ENCODE measurements around the gene ARHGAP12.

ARHGAP12 gene

DNA sequence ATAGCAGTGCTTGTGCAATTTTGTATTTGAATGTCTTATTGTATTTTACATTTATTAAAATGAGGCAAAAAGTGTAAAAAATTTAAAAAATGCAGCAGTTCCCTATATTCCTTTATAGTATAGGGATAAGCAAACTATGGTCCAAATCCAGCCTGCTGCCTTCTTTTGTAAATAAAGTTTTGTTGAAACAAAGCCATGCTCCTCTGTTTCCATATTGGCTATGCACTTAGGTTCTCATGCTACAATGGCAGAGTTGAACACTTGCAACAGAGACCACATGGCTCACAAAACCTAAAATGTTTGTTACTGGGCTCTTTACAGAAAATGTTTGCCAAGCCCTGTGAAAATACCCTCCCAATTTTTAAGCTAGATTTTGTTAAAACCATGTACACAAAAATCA, 50.1 kb downstream of the ARHGAP12 start:
- no peak for DNase-seq (ENCODE audit: low spot score)

DNA sequence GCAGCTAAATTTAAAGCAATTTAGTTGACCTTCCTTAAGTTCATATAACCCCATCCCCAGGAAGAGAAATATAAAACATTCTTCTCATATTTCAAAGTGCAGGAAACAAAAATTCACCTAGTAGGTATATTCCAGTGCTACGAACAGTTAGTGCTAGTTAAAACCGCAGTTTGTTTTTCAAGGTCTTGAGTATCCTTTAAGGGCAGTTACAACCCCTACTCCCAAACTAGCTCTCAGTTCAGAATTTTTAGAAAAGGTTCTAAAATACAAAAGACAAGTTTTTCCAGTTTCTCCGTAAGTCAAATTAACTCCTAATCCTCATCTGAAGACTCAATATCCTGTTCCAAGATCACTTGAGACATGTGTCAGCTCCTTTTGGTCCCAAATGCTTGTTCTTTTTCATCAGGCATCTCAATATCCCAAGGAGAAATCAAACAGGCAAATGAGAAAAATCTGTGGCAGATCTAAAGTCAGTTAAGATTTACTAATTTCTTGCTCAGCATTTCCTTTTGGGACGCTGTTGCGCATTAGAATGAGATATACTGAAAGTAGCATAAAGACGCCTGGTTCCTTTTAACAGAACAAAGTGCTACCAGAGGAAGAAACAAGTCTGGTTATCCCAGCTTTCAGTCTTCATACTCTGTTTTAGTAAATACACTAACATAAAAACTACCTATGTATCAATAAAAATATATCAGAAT, 51.8 kb downstream of the ARHGAP12 start:
- DNase-seq (ENCODE audit: low spot score), result no peak

DNA sequence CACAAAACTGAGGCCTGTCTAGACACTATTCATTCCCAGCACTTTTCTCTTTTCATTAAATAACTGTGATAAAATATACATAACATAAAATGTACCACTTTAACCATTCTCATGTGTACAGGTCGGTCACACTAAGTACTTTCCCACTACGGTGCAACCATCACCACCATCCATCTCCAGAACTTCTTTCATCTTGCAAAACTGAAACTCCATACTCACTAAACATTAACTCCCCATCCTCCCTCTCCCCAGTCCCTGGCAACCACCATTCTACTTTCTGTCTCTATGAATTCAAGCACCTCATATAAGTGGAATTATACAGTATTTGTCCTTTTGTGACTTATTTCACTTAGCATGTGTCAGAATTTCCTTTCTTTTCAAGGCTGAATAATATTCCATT, 53.0 kb downstream of the ARHGAP12 start:
- no peak for DNase-seq (ENCODE audit: low spot score)

DNA sequence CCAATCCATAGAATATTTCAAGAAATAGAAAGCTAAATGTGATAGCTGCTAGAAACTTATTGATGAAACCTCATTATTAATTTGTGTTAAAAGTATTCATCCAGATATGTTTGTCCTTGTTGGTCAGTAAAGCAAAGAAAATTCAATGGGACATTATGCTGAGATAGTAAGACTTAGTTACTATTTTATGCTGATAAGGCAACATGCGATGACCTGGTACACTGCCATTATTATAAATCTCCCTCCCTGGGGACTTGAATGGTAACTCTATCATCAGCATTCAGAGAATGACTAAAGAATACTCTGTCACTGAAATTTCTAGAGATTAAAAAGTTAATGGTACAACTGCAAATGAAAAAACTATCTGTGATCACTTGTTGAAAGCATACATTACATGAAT, 54.9 kb downstream of the ARHGAP12 start:
- DNase-seq (ENCODE audit: low spot score), result no peak

DNA sequence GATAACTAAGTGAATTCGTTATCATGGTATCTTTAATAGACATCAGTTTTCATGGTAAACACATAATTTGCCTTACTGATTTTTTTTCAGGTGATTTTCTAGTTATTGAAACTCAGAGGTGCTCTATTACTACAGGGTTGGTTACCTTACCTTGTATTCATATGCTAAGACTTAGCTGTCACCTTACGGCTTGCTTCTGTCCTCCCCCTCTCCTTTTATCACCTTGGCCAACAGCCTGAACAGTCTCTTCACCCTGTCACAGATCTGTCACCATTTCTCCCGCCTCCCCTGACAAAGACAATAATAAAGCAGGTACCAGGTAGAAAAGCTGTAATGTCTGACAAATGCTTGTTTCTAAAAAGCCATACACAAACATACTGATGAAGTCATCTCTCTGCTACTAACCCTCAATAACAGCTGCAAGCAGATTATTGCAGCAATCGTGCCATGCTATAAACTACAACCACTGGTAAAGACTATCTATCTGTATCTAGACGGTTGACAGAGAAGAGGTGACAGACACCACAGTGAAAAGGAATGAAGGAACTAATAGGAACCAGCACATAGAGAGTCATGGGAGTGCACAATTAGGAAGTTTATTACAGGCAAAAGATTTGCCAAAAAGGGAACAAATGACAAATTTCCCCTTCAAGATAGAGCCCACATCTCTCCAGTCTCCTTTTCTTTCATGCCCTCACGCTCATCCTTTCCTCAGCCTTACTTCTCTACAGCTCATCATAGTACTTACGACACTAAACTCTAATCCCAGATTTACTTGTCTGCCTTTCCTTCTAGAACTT, 57.2 kb downstream of the ARHGAP12 start:
- no peak for DNase-seq (ENCODE audit: low spot score)

DNA sequence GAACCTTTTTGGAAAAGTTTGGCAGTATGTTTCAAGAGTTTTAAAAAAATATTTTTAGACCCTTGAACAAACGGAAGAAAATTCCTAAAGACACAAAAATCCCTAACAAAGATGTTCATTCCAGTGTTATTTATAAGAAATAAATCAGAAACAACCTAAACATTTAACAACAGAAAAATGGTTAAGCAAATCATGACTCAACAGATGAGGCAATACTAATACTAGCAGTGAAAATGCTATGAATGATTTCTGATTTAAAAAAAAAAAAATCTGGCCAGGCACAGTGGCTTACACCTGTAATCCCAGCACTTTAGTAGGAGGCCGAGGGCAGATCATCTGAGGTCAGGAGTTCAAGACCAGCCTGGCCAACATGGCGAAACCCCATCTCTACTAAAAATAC, 61.0 kb downstream of the ARHGAP12 start:
- DNase-seq (ENCODE audit: low spot score), result no peak

DNA sequence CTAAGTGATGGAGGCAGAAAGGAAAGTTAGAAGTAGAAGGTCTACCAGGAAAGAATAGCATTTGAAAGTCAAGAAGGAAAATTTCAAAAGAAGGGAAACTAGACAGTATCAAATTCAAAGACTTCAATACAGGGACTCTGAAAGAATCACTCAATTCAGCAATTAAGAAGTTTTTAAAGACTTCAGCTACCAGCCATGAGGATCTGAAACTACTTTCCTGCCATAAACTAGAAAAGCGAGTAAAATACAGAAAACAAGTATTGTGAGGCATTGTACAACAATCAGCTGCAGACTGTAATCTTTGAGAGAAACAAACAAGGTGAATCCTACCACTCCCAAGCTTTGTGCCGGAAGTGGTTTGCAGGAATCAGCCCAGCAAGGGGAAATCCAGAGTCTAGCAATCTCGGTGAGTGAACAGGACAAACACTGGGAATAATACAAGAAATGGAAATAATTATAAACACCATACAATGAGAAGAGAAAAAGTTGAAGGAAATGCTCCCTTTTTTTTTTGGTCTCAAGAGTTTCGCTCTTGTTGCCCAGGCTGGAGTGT, 62.4 kb downstream of the ARHGAP12 start:
- DNase-seq (ENCODE audit: low spot score), result no peak

DNA sequence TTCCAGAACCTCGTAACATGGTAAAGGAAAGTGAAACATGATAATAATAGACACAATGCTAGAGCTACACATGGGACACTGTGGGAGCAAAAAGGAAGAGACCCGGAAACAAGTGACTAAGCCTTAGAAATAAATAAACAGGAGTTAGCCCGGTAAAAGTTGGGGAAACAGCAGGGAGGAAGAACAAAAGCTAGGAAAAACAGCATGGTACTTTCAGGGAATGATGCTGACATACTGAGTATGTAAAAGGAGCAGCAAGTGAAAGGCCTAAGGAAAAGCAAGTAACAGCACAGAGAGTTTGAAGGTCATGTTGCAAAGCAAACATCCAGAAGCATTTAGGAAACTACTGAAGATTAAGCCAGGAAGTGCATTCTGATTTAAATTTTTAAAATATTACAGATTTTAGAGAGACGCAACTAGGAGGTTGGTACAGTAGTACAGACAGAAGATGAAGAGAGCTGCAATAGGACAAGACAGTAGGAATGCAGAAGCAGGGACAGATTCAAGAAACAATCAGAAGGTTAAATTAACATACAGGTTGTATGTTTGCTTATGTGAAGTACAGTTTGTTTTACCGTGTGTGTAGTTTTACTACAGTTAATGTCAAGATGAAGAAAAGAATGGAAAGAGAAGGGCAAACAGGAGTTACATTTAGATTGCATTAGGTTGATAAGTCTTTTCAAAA, 63.7 kb downstream of the ARHGAP12 start:
- peak; percentile 16 for DNase-seq (ENCODE audit: low spot score)

DNA sequence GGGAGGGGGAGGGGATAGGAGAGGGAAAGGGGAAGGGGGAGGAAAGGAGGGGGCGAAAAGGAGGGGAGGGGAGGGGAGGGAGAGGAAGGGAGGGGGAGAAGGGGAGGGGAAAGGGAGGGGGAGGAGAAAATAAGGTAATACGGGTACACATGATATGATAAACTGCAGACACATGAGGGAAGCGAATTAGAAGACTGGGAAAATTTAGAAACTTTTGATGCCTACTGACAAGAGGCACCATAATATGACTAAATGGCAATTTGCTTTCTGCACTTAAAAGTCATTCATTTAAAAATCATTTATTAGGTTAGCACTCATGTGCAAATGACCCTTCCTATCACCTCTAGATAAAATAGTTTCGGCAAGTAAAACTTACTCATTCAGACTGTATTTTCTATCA, 73.6 kb downstream of the ARHGAP12 start:
- no peak for DNase-seq (ENCODE audit: low spot score)

DNA sequence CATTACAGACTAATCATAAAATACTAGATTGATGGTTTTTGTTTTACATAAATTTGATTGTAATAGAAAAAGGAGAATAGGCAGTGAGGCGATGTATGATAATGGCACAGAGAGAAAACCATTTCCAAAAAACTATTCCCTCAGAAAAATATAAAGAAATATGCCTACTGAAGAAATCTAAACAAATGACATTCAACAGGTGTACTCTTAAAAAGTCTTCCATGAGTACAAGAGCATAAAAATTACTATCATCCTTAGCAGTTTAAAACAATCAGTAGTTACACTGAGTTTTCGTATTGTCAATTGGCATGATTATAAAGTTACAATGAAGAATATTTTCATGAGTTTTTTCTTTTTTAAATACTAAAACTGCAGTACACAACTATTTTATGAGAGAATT, 75.0 kb downstream of the ARHGAP12 start:
- DNase-seq (ENCODE audit: low spot score), result no peak

DNA sequence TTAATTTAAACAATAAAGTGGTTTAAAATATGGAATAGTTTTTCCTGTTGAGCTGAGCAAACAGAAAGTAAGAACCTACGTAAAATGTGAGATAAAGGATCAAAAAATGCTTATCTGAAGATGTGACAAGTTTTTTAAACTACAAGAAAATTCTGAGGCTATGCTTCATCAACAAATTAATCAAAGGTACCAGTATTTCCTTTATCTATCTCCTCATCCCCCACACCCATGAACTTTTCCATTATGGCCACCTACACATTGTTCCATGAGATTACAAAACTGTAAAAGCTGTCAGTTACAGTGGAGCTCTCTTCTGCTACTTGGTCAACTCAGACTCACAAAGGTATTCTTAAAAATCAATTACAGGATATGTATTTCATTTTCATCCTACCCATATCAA, 77.4 kb downstream of the ARHGAP12 start:
- no peak for DNase-seq (ENCODE audit: low spot score)

DNA sequence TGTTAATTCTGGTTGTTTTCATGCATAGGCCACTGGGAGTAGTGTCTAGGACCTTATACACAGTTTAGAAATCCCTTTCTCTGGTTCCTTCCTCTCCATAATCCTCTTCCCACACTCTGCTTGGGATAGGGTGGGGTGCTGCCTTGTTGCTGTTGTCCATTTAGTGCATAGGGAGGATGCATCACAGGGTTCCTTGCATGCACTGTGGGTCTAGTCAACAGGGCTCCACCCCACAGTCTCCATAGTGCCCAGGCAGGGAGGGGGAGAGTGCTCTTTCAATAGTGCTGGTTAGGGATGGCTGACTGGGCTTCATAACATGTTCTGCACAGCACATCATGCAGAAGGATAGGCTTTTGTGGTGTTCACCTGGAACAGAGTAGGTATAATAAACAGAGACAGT, 81.1 kb downstream of the ARHGAP12 start:
- no peak for DNase-seq (ENCODE audit: low spot score)

DNA sequence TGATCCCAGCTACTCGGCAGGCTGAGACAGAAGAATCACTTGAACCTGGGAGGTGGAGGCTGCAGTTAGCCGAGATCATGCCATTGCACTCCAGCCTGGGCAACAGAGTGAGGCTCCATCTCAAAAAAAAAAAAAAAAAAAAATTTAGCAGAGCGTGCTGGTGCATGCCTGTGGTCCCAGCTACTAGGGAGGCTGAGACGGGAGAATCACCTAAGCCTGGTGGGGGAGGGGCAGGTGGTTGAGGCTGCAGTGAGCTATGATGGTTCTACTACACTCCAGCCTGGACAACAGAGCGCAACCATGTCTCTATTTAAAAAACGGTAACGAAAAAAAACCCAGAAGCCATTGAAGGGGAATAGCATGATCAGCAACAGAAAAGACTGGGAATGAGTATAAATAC, 89.9 kb downstream of the ARHGAP12 start:
- DNase-seq (ENCODE audit: low spot score), result no peak

DNA sequence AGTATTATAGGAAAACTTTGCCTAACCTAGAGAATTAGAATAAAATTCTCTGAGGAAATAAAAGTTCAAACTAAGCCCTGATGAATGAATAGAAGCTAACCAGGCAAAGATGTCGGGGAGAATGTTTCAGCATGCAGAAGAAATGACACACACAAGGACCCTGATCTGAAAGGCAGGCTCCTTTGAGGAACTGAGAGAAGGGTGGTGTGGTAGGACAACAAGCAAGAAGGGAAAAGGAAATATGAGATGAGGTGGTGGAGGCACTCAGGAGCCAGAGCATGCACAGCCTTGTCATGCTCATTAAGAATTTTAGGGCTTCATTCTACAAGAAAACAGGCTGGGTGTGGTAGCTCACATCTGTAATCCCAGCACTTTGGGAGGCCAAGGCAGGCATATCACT, 90.6 kb downstream of the ARHGAP12 start:
- DNase-seq (ENCODE audit: low spot score), result no peak

DNA sequence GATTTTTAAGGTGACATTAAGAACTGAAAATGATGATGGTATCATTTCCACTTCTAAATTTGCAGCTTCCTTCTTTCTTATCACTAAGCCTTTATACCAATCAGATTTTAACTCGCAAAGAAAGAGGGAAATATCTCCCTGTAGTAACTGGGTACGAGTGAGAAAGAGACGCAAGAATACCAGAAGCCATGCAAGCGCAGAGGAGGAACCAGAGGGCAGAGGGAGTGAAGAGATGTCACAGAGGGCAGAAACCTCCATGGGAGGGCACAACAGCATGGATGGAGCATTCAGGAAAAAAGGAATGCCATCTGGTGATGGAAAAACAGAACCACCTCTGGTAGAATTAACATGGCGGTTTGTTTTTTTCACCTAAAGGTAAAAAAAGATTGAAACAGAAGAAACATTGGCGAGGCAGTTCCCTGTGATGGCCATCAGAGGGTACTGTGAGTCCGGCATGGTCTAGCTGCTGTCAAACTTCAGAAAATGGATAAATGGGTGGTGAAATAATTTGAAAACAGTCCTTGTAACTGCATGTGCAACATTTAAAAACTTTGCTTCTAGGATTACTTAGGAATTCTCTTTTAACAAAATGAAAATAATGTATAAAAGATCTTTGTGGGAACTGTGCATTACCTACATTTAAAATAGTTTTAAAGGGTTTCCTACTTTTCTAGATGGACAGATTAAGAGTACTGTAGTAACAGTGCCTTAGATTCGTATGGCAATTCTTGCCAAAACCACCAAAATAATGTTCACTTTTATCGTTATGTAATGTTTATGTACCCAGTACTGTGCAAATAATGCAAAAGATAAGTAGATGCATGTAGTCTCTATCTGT, 91.8 kb downstream of the ARHGAP12 start:
- DNase-seq (ENCODE audit: low spot score), result peak; percentile 38

DNA sequence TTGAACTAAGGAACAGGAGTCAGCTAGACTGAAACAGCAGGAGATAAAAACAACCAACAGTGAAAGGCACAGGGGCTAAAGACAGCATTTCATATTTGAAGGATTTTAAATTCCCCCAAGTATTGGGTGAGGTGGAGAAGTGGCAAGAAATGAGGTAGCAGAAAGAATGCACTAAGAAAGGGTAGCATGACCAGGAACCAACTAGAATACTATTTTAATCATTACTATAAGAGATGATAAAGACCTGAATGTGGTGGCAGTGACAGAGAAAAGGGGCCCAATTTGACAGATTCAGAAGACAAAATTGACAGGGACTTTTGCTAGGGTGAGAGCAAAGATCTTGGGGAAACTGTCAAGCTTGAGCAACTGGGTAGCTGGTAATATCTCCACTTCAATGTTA, 94.9 kb downstream of the ARHGAP12 start:
- DNase-seq (ENCODE audit: low spot score), result no peak

DNA sequence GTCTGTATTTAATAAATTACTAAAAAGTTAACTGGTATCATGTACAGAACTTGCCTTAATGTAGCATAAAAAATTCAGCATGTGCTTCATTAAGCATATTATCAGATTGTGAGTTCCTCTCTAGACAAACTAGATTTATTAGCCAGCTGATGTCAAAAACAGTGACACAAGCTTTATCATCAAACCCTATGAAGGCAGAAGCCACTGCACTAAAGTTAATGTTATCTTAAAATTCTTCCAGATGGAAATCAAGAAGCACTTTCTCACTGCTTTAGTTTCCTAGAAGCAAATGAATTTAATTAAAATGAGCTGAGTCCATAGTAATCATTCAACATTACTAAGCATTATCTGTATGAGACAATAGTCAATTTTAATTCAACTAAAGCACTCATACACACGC, 96.4 kb downstream of the ARHGAP12 start:
- no peak for DNase-seq (ENCODE audit: low spot score)

DNA sequence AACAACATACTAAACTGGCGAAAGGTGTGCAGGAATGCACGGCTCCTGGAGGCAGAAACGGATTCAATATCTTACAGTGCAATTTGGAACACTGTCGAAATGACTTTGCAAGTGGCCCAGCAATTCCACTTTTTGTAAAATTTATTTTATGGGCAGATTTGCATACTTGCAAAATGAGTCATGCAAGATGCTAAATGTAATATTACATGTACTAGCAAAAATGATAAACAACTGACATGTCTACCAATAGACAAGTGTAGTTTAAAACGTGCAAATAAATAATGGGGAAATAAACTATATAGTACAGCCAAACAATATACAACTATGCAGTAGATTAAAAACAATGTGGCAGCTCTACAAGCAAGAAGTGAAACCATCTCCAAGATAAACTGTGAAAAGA, 97.7 kb downstream of the ARHGAP12 start:
- peak; percentile 3 for DNase-seq (ENCODE audit: low spot score)

DNA sequence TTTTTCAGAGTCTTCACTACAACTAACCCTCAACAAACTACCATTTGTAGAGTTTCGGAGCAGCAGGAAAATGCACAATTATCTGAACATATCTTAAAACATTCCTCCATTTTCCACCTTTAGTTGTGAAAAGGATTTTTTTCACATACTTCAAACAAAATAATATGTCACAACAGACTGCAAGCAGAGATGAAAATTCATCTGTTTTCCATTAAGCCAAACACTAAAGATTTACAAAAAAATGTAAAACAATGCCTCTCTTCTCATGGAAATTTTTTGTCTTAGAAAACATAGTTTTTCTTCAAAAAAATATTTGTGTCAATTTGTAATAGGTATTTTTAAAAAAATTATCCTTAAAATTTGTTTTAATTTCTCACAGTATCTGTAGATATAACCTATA, 98.9 kb downstream of the ARHGAP12 start:
- DNase-seq (ENCODE audit: low spot score), result no peak

DNA sequence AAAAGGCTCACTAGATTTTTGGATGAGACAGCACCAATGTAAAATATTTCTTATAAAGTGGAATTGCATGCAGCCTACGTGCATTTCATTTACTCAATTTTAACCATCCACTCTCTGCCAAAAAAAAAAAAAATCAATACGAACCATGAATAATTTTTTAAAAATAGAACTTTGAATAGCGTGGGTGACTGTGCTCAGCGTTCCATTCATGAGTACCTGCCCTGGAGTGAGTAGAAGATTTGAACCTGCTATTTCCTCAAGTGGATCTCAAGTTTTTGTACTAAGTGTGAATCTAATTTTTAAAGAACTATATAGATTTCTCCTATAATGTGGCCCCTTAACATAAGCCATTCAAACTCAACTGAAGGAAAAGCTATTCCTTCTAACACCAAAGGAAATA, 105.3 kb downstream of the ARHGAP12 start:
- no peak for DNase-seq (ENCODE audit: low spot score)

DNA sequence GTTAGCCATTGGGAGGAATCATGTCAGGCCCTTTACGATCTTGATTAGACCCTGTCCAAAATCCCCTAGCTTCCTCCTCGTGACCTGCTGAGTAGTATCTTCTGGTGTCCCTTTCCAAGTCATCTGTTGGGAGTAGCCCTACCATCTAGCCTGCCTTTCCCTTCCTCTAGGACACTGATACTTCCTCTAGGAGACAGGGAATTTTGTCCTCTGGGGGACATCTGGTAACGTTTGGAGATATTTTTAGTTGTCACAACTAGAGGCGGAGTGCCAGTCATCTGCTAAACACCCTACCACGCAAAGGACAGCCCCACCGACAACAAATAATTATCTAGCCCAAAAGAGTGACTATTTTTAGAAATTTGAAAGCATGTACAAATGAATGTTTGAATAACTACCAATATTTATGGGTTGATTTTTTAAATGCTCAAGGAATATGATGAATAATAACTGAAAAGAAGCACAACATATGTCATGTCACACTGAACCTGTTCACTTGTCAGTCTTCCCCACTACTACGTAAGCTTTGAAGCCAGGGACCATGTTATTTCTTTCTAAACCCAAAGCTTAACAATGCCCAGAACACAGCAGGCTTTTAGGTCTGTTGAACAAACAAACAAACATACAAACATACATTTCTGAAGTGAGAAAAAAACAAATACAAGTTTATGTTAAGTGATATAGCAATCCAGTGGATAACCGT, 105.9 kb downstream of the ARHGAP12 start:
- no peak for DNase-seq (ENCODE audit: low spot score)

Measured in AG08395 (cell line).